Ovary (tissue), 9 donors: ENCODE data around the gene SLC17A6. TPM values are rescaled to one million over a fixed set of nuclear protein-coding genes. Genes with fewer than 3 reads are reported as not detected.

Source experiments
- DNase-seq, 5 donors: peaks; one replicate each; pipeline ENCODE4 v3.0.0-alpha.2; 2019 to 2020
- H3K27ac ChIP-seq, 2 donors: fragments of 200-600 bp; one replicate each; pipeline versions ENCODE4 v1.5.1 to v1.8.0; 2019 to 2022
- H3K27me3 ChIP-seq: fragments of 200-600 bp; one replicate; pipeline ENCODE4 v1.8.0; 2022
- H3K36me3 ChIP-seq: fragments of 200-600 bp; sonication (generic); one replicate; pipeline ENCODE4 v1.5.1; 2019
- H3K4me1 ChIP-seq: one replicate; pipeline ENCODE4 v1.8.1; 2013; ENCODE audit warnings: mild to moderate bottlenecking, moderate library complexity; ENCODE audit not compliant: insufficient read depth
- H3K4me3 ChIP-seq: fragments of 200-600 bp; sonication (generic); one replicate; pipeline ENCODE4 v1.5.1; 2017
- H3K9me3 ChIP-seq, 2 donors: fragments of 200-600 bp in 1 of 2; sonication (generic) in 1 of 2; one replicate each; pipeline versions ENCODE4 v1.5.1 to v1.8.1; 2013 to 2019; ENCODE audit warnings: mild to moderate bottlenecking in 1 of 2, moderate library complexity in 1 of 2
- CTCF ChIP-seq, 3 donors: fragments of 450-650 bp in 2 of 3; fragments of 200-600 bp in 1 of 3; IDR thresholded peaks; one replicate each; pipeline versions ENCODE4 v1.5.1 to v1.8.0; 2016 to 2022; ENCODE audit warnings: antibody characterized with exemption in 3 of 3, mild to moderate bottlenecking in 1 of 3
- EP300 ChIP-seq: sonication (generic); formaldehyde crosslinking; IDR thresholded peaks from one replicate; pipeline ENCODE4 v1.6.1; 2017; ENCODE audit warnings: antibody characterized with exemption
- POLR2A ChIP-seq: fragments of 450-650 bp; IDR thresholded peaks from one replicate; pipeline ENCODE4 v1.6.1; 2017; ENCODE audit warnings: antibody characterized with exemption, mild to moderate bottlenecking, moderate library complexity
- WGBS, 3 donors: extraction: QIAGEN DNeasy Blood & Tissue Kit in 1 of 3; methylation state at CpG; one replicate each; pipeline versions ENCODE4 v1.1.5 to v1.1.7; 2013 to 2017; 5-methylcytosine and 5-hydroxymethylcytosine counted together
- intact Hi-C, 4 donors: fragments of 100-400 bp; cut with DNase I; formaldehyde crosslinking; loops; one replicate each; pipeline versions ENCODE4 v1.11.0 to v1.15.1; 2022 to 2023
- polyA plus RNA-seq, 2 donors: library from polyadenylated mRNA; stranded (reverse); fragments of 200-250 nt in 1 of 2; fragments of 350-450 nt in 1 of 2; fragmentation: Illumina TruSeq in 1 of 2; extraction: RNeasy Lipid Tissue Mini Kit (QIAGEN cat#74804) in 1 of 2; gene quantifications; one replicate each; pipeline ENCODE4 v1.2.3, GENCODE V29; 2013 to 2014
- total RNA-seq, 7 donors: library from RNA; depleted of rRNA in 2 of 7; stranded (reverse); fragments of >200 nt in 2 of 7; fragmentation: NEBNext Ultra II Directional in 3 of 7; extraction: Animal tissue kit (Norgen Biotek cat#: 25700) in 3 of 7; gene quantifications; one replicate each; pipeline versions ENCODE4 v1.1.0 to v1.2.4, GENCODE V29; 2016 to 2023
- donor health status: DM: no; HTN: no; CAD: no; lungs with moderate emphysema.
- donor health status: DM: no; HTN: no; CAD: no.
- donor health status: Bipolar disorder and iron deficiency.
- donor health status: DM: yes; HTN: yes; CAD: no.
- donor health status: DM: no; HTN: no; CAD: no.
- donor health status: DM: yes; HTN: yes; CAD: no.

SLC17A6 gene
- total and polyA plus RNA-seq, 9 donors = not detected

DNA sequence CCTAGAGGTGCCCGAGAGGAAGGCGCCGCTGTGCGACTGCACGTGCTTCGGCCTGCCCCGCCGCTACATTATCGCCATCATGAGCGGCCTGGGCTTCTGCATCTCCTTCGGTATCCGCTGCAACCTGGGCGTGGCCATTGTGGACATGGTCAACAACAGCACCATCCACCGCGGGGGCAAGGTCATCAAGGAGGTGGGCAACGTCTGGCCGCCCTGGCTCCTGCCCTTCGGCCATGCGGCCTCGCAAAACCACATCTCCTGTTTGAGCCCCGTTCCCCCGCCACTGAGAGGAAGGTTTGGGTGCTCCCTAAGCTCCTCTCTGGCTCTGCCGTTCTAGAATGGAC lies 3.4 kb downstream of the SLC17A6 start:
- intact Hi-C loops = loop anchor here in 1 of 4 donors (10.0 kb wide), 1 partner anchor 443 kb away; no protein-coding TSS in a partner anchor

GRCh38 chr11:22342211-22343031 lies 4.2 kb downstream of the SLC17A6 start:
- intact Hi-C loops = loop anchor here in 1 of 4 donors (10.0 kb wide), 1 partner anchor 442 kb away; no protein-coding TSS in a partner anchor
- Histone ChIP-seq H3K27me3 (peaks cover 3% of the 10 kb centered on the region), H3K9me3 (no peaks in the 10 kb centered on the region), H3K36me3 (no peaks in the 10 kb centered on the region), H3K4me1 (no peaks in the 10 kb centered on the region), H3K27ac (no peak overlapping the region), H3K4me3 (no peak overlapping the region)
- WGBS, 3 donors = 6 to 7% (median 6%) methylated on average over 25 of the region's 25 CpGs
- DNase-seq = no peak
- TF ChIP-seq POLR2A = no peak
- TF ChIP-seq EP300 = no peak
- no peak for TF ChIP-seq CTCF (IDR thresholded peaks at IDR 0.05)

More for the DNA sequence above, 3.4 kb downstream of the SLC17A6 start:
- Histone ChIP-seq H3K4me1 (no peaks in the 10 kb centered on the region), H3K36me3 (no peaks in the 10 kb centered on the region), H3K27me3 (peaks cover 3% of the 10 kb centered on the region), H3K9me3 (no peaks in the 10 kb centered on the region), H3K27ac (no peak overlapping the region), H3K4me3 (no peak overlapping the region)
- WGBS, 3 donors = 3 to 11% (median 6%) methylated on average over 19 to 23 of the region's 23 CpGs
- no peak for TF ChIP-seq CTCF (IDR thresholded peaks at IDR 0.05)
- TF ChIP-seq POLR2A = no peak
- no peak for TF ChIP-seq EP300
- DNase-seq = no peak

DNA sequence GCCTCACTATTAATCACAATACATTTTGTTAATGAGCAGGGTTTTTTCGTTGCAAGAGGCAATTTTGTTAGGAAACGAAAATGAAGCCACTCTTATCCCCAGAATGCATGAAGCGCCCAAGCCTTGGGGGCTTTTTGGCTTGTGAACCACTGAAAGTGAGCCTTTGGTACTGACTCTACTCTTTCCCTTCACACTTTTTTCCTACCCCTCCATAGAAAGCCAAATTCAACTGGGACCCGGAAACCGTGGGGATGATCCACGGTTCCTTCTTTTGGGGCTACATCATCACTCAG lies 4.8 kb downstream of the SLC17A6 start:
- DNase-seq = no peak
- Histone ChIP-seq H3K4me1 (no peaks in the 10 kb centered on the region), H3K36me3 (no peaks in the 10 kb centered on the region), H3K9me3 (no peaks in the 10 kb centered on the region), H3K27me3 (peaks cover 3% of the 10 kb centered on the region), H3K4me3 (no peak overlapping the region), H3K27ac (no peak overlapping the region)
- 1 to 3% (median 3%) methylated on average over 6 of the region's 6 CpGs for WGBS, 3 donors
- intact Hi-C loops = loop anchor here in 1 of 4 donors (10.0 kb wide), 1 partner anchor 442 kb away; no protein-coding TSS in a partner anchor
- TF ChIP-seq EP300 = no peak
- no peak for TF ChIP-seq POLR2A
- TF ChIP-seq CTCF (IDR thresholded peaks at IDR 0.05) = no peak

- Histone ChIP-seq H3K36me3 (no peaks in the 10 kb centered on the region), H3K4me3 (no peak overlapping the region), H3K9me3 (no peaks in the 10 kb centered on the region), H3K27me3 (peaks cover 3% of the 10 kb centered on the region), H3K27ac (no peak overlapping the region), H3K4me1 (no peaks in the 10 kb centered on the region)
- WGBS, 3 donors = 1% methylated on average over 34 of the region's 34 CpGs
- intact Hi-C loops = loop anchor here in 1 of 4 donors (10.0 kb wide), 1 partner anchor 441 kb away; no protein-coding TSS in a partner anchor
- DNase-seq = no peak
- TF ChIP-seq EP300 (no peak), POLR2A (no peak), CTCF (IDR thresholded peaks at IDR 0.05) (no peak)
These were observed 5.3 kb downstream of the SLC17A6 start for GRCh38 chr11:22343371-22344032.
